Colonic mucosa (tissue), 4 donors: Measurements from ENCODE around the gene NFIA. TPM values are rescaled to one million over a fixed set of nuclear protein-coding genes. Genes with fewer than 3 reads are reported as not detected.

Source experiments
- DNase-seq: peaks from one replicate; pipeline ENCODE4 v3.0.0-alpha.2; 2020
- H3K27ac ChIP-seq: fragments of 200-600 bp; one replicate; pipeline ENCODE4 v1.8.0; 2021
- H3K27me3 ChIP-seq: fragments of 200-600 bp; one replicate; pipeline ENCODE4 v1.8.0; 2021
- H3K36me3 ChIP-seq: fragments of 200-600 bp; one replicate; pipeline ENCODE4 v1.8.0; 2021
- H3K4me1 ChIP-seq: fragments of 200-600 bp; one replicate; pipeline ENCODE4 v1.8.0; 2021; ENCODE audit warnings: mild to moderate bottlenecking
- H3K4me3 ChIP-seq: fragments of 200-600 bp; one replicate; pipeline ENCODE4 v1.8.0; 2021
- H3K9ac ChIP-seq, 2 donors: one replicate each; pipeline ENCODE4 v1.7.0; 2013; ENCODE audit warnings: control low read depth in 2 of 2, low read depth in 2 of 2, low read length in 2 of 2
- H3K9me3 ChIP-seq: fragments of 200-600 bp; one replicate; pipeline ENCODE4 v1.8.0; 2021
- intact Hi-C: fragments of 100-400 bp; cut with DNase I; formaldehyde crosslinking; loops from one replicate; pipeline ENCODE4 v1.14.1; 2022
- total RNA-seq, 2 donors: library from RNA; stranded (reverse); fragmentation: NEBNext Ultra II Directional in 1 of 2; extraction: Animal tissue kit (Norgen Biotek cat#: 25700) in 1 of 2; gene quantifications; one replicate each; pipeline ENCODE4 v1.2.1, GENCODE V29; 2021
- TF ChIP-seq, protein P1 (sequence below): fragments of 200-600 bp; IDR thresholded peaks from one replicate; pipeline ENCODE4 v1.8.0; 2022; ENCODE audit warnings: antibody characterized with exemption, mild to moderate bottlenecking
- donor health status: healthy.
- donor health status: DM: no; HTN: no; CAD: no.
- donor health status: DM: no; HTN: no; CAD: no.

NFIA gene
- total RNA-seq, 2 donors from 2014 or later = 36.0 to 44.2 TPM

GRCh38 chr1:61504305-61504704 is 421.9 kb downstream of the NFIA start:
- Histone ChIP-seq H3K36me3 (no peaks in the 10 kb centered on the region), H3K9me3 (no peaks in the 10 kb centered on the region), H3K4me3 (no peak overlapping the region), H3K4me1 (no peaks in the 10 kb centered on the region), H3K27me3 (no peaks in the 10 kb centered on the region), H3K9ac (no peak overlapping the region), H3K27ac (no peak overlapping the region)
- intact Hi-C loops = no loop called here
- DNase-seq = no peak
- TF ChIP-seq, protein P1, sequence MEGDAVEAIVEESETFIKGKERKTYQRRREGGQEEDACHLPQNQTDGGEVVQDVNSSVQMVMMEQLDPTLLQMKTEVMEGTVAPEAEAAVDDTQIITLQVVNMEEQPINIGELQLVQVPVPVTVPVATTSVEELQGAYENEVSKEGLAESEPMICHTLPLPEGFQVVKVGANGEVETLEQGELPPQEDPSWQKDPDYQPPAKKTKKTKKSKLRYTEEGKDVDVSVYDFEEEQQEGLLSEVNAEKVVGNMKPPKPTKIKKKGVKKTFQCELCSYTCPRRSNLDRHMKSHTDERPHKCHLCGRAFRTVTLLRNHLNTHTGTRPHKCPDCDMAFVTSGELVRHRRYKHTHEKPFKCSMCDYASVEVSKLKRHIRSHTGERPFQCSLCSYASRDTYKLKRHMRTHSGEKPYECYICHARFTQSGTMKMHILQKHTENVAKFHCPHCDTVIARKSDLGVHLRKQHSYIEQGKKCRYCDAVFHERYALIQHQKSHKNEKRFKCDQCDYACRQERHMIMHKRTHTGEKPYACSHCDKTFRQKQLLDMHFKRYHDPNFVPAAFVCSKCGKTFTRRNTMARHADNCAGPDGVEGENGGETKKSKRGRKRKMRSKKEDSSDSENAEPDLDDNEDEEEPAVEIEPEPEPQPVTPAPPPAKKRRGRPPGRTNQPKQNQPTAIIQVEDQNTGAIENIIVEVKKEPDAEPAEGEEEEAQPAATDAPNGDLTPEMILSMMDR = no peak

DNA sequence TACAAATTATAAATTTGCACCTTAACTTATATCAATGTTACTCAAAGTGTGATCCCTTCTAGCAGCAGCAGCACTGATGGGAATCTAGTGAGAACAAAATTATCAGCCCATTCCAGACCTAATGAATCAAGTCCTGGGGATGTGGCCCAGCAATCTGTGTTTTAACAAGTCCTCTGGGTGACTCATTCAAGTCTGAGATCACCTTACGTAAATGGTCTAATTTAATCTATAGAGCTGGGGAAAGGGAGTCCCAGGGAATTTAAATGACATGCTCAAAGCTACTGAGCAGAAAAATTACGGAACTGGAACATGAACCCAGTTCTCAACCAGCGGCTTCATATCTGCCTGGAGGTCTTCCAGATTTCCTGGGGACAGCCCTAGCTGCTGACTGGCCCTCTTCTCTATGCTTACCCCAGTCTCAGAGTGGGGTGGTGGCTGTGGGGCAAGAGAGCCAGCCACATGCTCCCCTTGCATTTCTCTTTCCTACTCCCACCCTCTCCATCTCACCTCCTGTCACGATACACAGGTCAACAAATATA is 422.6 kb downstream of the NFIA start:
- H3K36me3 ChIP-seq = no peaks in the 10 kb centered on the region
- no peak overlapping the region for H3K27ac ChIP-seq
- H3K4me3 ChIP-seq = no peak overlapping the region
- no peaks in the 10 kb centered on the region for H3K4me1 ChIP-seq
- DNase-seq = no peak
- H3K27me3 ChIP-seq = no peaks in the 10 kb centered on the region
- no peak overlapping the region for H3K9ac ChIP-seq
- intact Hi-C loops = no loop called here
- TF ChIP-seq, protein P1 = no peak
- no peaks in the 10 kb centered on the region for H3K9me3 ChIP-seq

- no peak overlapping the region for H3K27ac ChIP-seq
- no peaks in the 10 kb centered on the region for H3K9me3 ChIP-seq
- no peak for DNase-seq
- no peak overlapping the region for H3K9ac ChIP-seq
- no peak overlapping the region for H3K4me3 ChIP-seq
- TF ChIP-seq, protein P1 = no peak
- H3K27me3 ChIP-seq = no peaks in the 10 kb centered on the region
- no peaks in the 10 kb centered on the region for H3K4me1 ChIP-seq
- no peaks in the 10 kb centered on the region for H3K36me3 ChIP-seq
- intact Hi-C loops = no loop called here
Observed at GRCh38 chr1:61506236-61506635, 423.9 kb downstream of the NFIA start.

DNA sequence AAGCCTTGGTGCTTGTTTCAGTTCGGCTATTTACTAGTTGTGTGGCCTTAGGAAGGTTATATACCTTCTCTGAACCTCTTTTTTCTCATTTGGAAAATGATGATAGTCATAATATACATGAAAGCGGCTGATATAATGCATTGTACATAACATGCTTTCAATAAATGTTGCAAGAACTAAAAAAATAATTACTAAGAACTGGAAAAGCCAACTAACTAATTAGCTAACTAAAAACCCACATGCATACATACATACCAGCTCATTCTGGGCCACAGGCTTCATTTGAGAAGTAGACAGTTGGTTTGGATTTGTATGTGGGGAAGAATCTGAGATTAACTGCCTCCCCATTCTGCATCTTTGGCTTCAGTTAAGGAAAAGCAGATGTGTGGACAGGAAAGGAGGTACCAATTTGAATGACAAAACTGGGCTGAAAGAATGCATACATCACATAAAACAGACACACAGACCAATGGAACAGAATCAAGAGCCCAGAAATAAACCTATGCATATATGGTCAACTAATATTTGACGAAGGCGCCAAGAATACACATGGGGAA is 424.7 kb downstream of the NFIA start:
- TF ChIP-seq, protein P1 = no peak
- intact Hi-C loops = no loop called here
- Histone ChIP-seq H3K27me3 (no peaks in the 10 kb centered on the region), H3K9me3 (no peaks in the 10 kb centered on the region), H3K27ac (no peak overlapping the region), H3K4me3 (no peak overlapping the region), H3K36me3 (no peaks in the 10 kb centered on the region), H3K9ac (no peak overlapping the region), H3K4me1 (no peaks in the 10 kb centered on the region)
- no peak for DNase-seq
